ENCODE measurements around the gene CTNNA3.

CTNNA3 gene

GRCh38 chr10:66257801-66258200 is 1438.2 kb downstream of the CTNNA3 start:
- TF ChIP-seq, protein P1, sequence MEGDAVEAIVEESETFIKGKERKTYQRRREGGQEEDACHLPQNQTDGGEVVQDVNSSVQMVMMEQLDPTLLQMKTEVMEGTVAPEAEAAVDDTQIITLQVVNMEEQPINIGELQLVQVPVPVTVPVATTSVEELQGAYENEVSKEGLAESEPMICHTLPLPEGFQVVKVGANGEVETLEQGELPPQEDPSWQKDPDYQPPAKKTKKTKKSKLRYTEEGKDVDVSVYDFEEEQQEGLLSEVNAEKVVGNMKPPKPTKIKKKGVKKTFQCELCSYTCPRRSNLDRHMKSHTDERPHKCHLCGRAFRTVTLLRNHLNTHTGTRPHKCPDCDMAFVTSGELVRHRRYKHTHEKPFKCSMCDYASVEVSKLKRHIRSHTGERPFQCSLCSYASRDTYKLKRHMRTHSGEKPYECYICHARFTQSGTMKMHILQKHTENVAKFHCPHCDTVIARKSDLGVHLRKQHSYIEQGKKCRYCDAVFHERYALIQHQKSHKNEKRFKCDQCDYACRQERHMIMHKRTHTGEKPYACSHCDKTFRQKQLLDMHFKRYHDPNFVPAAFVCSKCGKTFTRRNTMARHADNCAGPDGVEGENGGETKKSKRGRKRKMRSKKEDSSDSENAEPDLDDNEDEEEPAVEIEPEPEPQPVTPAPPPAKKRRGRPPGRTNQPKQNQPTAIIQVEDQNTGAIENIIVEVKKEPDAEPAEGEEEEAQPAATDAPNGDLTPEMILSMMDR (conservative IDR thresholded peaks at IDR 0.05; ENCODE audit: low read depth, low read length): no peak
- no peak overlapping the region for H3K4me3 ChIP-seq (ENCODE audit: low read length)
- DNase-seq (ENCODE audit: low read depth): no peak

GRCh38 chr10:66252986-66253385 is 1443.0 kb downstream of the CTNNA3 start:
- no peak overlapping the region for H3K4me3 ChIP-seq (ENCODE audit: low read length)
- DNase-seq (ENCODE audit: low read depth): no peak
- TF ChIP-seq, protein P1 (conservative IDR thresholded peaks at IDR 0.05; ENCODE audit: low read depth, low read length): no peak

GRCh38 chr10:66246177-66246576 is 1449.8 kb downstream of the CTNNA3 start:
- no peak overlapping the region for H3K4me3 ChIP-seq (ENCODE audit: low read length)
- DNase-seq (ENCODE audit: low read depth): no peak
- TF ChIP-seq, protein P1 (conservative IDR thresholded peaks at IDR 0.05; ENCODE audit: low read depth, low read length): no peak

DNA sequence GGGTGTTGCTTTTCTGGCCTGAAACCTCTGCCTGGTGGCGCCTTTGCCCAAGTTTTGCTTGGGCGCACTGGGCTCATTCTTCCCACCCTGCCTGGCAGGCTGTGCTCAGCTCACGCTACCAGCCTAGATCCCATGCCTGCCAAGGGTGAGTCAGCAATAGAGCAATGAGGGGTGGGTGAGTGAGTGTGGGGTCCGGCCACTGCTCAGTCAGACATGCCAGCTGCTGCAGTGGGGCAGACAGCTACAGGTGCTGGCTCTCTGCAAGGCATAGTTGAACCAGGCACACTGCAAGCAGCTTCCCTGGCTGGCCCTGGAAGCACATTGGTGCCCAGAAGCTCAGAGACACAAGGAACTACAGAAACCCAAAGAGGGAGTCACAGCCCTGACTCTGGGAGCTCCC is 1451.0 kb downstream of the CTNNA3 start:
- DNase-seq (ENCODE audit: low read depth): no peak
- TF ChIP-seq, protein P1 (conservative IDR thresholded peaks at IDR 0.05; ENCODE audit: low read depth, low read length): no peak
- no peak overlapping the region for H3K4me3 ChIP-seq (ENCODE audit: low read length)

DNA sequence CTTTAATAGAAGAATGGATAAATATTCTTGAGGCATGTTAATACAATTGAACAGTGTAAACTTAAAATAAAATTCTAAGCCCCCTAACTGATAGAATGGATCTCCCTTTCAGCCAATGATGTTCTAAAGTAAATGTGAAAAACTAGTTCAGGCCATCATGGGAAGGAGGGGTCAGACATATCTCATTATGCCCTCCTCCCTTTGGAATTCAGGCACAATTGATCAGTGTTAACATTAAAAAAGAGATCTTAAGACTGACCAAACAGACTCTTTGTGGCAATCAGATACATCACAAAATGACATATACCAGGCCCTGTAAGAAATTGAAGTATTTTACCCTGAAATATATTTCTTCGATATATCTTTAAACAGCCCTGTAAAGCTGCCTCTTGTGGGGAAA is 1453.1 kb downstream of the CTNNA3 start:
- H3K4me3 ChIP-seq (ENCODE audit: low read length): no peak overlapping the region
- TF ChIP-seq, protein P1 (conservative IDR thresholded peaks at IDR 0.05; ENCODE audit: low read depth, low read length): no peak
- no peak for DNase-seq (ENCODE audit: low read depth)

GRCh38 chr10:66239062-66239461 is 1456.9 kb downstream of the CTNNA3 start:
- no peak overlapping the region for H3K4me3 ChIP-seq (ENCODE audit: low read length)
- DNase-seq (ENCODE audit: low read depth): no peak
- TF ChIP-seq, protein P1 (conservative IDR thresholded peaks at IDR 0.05; ENCODE audit: low read depth, low read length): no peak

DNA sequence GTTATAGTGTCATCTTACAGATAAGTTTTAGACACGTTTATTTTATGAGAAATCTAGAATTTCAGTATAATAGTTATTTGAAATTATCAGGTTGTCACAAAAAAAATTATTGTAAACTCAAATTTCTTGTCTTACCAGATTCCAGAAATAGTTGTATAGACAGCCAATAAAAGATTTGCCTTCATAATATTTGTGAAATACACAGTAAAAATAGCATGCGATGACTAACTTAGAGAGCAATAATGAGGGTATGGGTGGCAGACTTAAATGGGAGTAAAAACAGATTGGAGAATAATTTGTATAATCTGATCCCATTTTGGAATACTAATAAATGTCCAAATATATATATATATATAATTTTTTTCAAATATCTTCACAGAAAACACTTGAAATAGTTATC is 1457.7 kb downstream of the CTNNA3 start:
- no peak for DNase-seq (ENCODE audit: low read depth)
- H3K4me3 ChIP-seq (ENCODE audit: low read length): no peak overlapping the region
- TF ChIP-seq, protein P1 (conservative IDR thresholded peaks at IDR 0.05; ENCODE audit: low read depth, low read length): no peak

All from retinal pigment epithelial cell (primary cell).